HL-60 (cell line): ENCODE measurements around the gene TENM3.

ENCODE experiments used
- DNase-seq, 2 experiments: peaks; one replicate each; pipeline ENCODE4 v3.0.0-alpha.2; 2010 to 2020; ENCODE audit warnings: low read depth in 1 of 2, low spot score in 1 of 2
- H3K27ac ChIP-seq: fragments of 250-450 bp; sonication (Bioruptor Pico); replicated peaks from 2 replicates; pipeline ENCODE4 v1.5.1; 2020; ENCODE audit warnings: mild to moderate bottlenecking, moderate library complexity
- H3K27me3 ChIP-seq: fragments of 250-450 bp; sonication (Bioruptor Pico); 2 replicates; pipeline ENCODE4 v1.5.1; 2021; ENCODE audit warnings: mild to moderate bottlenecking, moderate library complexity; ENCODE audit not compliant: insufficient read depth, poor library complexity, severe bottlenecking
- H3K4me3 ChIP-seq: replicated peaks from 2 replicates; pipeline ENCODE4 v1.5.1; 2011; ENCODE audit warnings: mild to moderate bottlenecking, control low read depth, low read length; ENCODE audit not compliant: insufficient read depth
- GABPA ChIP-seq: IDR thresholded peaks from 2 replicates; pipeline ENCODE4 v1.6.1; 2012; ENCODE audit warnings: low read depth
- POLR2AphosphoS5 ChIP-seq: IDR thresholded peaks from 2 replicates; pipeline ENCODE4 v1.6.1; 2012; ENCODE audit warnings: low read depth
- SPI1 ChIP-seq: IDR thresholded peaks from 2 replicates; pipeline ENCODE4 v1.6.1; 2012; ENCODE audit warnings: low read depth, mild to moderate bottlenecking, borderline replicate concordance
- TF ChIP-seq, protein P1 (sequence below): IDR thresholded peaks from one replicate; pipeline ENCODE4 v1.5.1; 2011; ENCODE audit warnings: low read length, control low read depth, inconsistent platforms; ENCODE audit not compliant: insufficient read depth
- TF ChIP-seq, protein P2 (sequence below): IDR thresholded peaks from 2 replicates; pipeline ENCODE4 v1.6.1; 2012; ENCODE audit warnings: low read depth; ENCODE audit not compliant: insufficient replicate concordance

TENM3 gene

DNA sequence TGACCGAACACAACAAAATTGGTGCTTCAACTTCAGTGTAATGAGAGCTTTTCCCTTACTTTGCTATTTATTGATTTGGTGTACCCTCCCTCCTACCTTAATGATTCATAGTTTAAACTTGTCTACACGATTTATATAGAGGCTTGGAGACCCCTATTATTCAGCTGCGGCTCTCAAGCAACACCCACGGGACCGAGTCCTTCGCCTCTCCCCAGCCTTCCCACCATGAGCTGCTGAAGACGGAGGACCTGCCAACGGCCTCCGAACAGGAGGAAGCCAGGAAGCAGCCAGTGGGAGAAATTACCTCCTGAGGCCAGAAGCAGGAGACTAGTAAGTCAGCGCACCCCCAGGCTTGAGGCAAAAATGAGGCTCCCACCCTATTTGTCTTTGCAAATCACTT lies 595.3 kb downstream of the TENM3 start:
- Histone ChIP-seq H3K27ac (no peak overlapping the region), H3K4me3 (no peak overlapping the region), H3K27me3 (no peaks in the 10 kb centered on the region)
- no peak for DNase-seq
- TF ChIP-seq GABPA (no peak), POLR2AphosphoS5 (no peak), SPI1 (no peak)
- TF ChIP-seq, protein P1, sequence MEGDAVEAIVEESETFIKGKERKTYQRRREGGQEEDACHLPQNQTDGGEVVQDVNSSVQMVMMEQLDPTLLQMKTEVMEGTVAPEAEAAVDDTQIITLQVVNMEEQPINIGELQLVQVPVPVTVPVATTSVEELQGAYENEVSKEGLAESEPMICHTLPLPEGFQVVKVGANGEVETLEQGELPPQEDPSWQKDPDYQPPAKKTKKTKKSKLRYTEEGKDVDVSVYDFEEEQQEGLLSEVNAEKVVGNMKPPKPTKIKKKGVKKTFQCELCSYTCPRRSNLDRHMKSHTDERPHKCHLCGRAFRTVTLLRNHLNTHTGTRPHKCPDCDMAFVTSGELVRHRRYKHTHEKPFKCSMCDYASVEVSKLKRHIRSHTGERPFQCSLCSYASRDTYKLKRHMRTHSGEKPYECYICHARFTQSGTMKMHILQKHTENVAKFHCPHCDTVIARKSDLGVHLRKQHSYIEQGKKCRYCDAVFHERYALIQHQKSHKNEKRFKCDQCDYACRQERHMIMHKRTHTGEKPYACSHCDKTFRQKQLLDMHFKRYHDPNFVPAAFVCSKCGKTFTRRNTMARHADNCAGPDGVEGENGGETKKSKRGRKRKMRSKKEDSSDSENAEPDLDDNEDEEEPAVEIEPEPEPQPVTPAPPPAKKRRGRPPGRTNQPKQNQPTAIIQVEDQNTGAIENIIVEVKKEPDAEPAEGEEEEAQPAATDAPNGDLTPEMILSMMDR = no peak
- TF ChIP-seq, protein P2, sequence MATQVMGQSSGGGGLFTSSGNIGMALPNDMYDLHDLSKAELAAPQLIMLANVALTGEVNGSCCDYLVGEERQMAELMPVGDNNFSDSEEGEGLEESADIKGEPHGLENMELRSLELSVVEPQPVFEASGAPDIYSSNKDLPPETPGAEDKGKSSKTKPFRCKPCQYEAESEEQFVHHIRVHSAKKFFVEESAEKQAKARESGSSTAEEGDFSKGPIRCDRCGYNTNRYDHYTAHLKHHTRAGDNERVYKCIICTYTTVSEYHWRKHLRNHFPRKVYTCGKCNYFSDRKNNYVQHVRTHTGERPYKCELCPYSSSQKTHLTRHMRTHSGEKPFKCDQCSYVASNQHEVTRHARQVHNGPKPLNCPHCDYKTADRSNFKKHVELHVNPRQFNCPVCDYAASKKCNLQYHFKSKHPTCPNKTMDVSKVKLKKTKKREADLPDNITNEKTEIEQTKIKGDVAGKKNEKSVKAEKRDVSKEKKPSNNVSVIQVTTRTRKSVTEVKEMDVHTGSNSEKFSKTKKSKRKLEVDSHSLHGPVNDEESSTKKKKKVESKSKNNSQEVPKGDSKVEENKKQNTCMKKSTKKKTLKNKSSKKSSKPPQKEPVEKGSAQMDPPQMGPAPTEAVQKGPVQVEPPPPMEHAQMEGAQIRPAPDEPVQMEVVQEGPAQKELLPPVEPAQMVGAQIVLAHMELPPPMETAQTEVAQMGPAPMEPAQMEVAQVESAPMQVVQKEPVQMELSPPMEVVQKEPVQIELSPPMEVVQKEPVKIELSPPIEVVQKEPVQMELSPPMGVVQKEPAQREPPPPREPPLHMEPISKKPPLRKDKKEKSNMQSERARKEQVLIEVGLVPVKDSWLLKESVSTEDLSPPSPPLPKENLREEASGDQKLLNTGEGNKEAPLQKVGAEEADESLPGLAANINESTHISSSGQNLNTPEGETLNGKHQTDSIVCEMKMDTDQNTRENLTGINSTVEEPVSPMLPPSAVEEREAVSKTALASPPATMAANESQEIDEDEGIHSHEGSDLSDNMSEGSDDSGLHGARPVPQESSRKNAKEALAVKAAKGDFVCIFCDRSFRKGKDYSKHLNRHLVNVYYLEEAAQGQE = no peak

DNA sequence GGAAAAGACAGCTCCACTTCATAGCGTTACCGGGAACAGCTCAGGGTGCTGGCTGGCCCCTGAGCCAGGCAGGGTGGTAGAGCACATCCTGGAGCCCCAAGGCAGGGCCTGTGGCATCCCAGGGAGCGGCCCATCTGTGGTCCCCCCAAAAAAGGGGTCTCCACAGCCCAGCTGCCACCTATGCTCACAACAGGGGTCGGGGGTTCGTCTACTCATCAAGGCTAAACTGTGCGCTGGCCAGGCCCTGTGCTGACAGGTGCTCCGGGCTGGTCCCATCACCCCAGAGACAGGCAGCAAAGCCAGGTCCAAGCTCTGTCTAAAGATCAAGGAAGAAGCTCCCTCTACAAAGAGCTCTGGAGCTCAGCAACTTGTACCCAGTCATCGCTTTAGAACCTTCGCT lies 596.1 kb downstream of the TENM3 start:
- no peak for DNase-seq
- Histone ChIP-seq H3K27ac (no peak overlapping the region), H3K27me3 (no peaks in the 10 kb centered on the region), H3K4me3 (no peak overlapping the region)
- TF ChIP-seq POLR2AphosphoS5 (no peak), GABPA (no peak), SPI1 (no peak)
- TF ChIP-seq, protein P2 = no peak
- TF ChIP-seq, protein P1 = no peak

DNA sequence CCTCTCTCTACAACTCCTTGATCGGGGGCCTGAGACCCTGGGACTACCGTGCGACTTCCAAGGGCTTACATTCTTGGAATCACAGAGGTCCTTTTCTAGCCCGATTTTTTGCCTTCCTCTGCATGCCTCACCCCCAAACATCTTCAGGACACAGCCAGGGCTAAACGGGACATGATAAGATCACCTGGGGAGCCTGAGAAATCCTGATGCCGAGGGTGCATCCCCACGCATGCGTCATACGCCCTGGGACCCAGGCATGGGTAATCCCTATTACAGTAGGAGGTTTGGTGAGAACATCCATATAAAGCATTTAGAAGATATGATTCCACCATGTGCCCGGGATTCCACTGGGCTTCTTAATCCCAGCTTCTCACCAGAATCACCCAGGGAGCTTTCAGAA lies 596.9 kb downstream of the TENM3 start:
- H3K27me3 ChIP-seq = no peaks in the 10 kb centered on the region
- TF ChIP-seq POLR2AphosphoS5 = no peak
- TF ChIP-seq, protein P1 = no peak
- TF ChIP-seq, protein P2 = no peak
- TF ChIP-seq GABPA = no peak
- TF ChIP-seq SPI1 = no peak
- no peak overlapping the region for H3K4me3 ChIP-seq
- no peak for DNase-seq
- no peak overlapping the region for H3K27ac ChIP-seq
